ENCODE data around the gene C6orf132. TPM values are rescaled to one million over a fixed set of nuclear protein-coding genes. Genes with fewer than 3 reads are reported as not detected.

The C6orf132 gene
- total RNA-seq, 5 donors from 2014 or later (not counting 1 experiment from before 2014, with no cell fraction given): 0.05 to 0.18 (median 0.08) TPM; not detected in 1

GRCh38 chr6:42124223-42124836, 18.1 kb downstream of the C6orf132 start:
- ChIA-PET POLR2A (interaction anchor here in 1 of 2 donors (0.5 kb wide), 1 partner anchor 694 kb away, joined by 8 read pairs; no protein-coding TSS in a partner anchor), CTCF (no interaction called here)
- no peak overlapping the region for H3K27ac Mint-ChIP-seq

GRCh38 chr6:42123379-42124103, 18.9 kb downstream of the C6orf132 start:
- Mint-ChIP-seq H3K27me3 (no peaks in the 10 kb centered on the region), H3K36me3 (no peaks in the 10 kb centered on the region), H3K9me3 (no peaks in the 10 kb centered on the region), H3K4me1 (no peaks in the 10 kb centered on the region), H3K4me3 (no peak overlapping the region), H3K27ac (no peak overlapping the region)
- ChIA-PET CTCF (no interaction called here), POLR2A (interaction anchor here in 1 of 2 donors (0.5 kb wide), 1 partner anchor 695 kb away, joined by 8 read pairs; no protein-coding TSS in a partner anchor)
- ATAC-seq (replicated peaks in 1 of 4) (no peak), DNase-seq (no peak)
- H3K27me3 ChIP-seq (replicated peaks in 1 of 2; ENCODE audit: control insufficient read depth in 2 of 2, extremely low read depth in 1 of 2, insufficient read depth in 2 of 2, low read length in 1 of 2): no peaks in the 10 kb centered on the region
- H3K36me3 ChIP-seq (ENCODE audit: control insufficient read depth in 2 of 2, extremely low read depth in 1 of 2, insufficient read depth in 1 of 2, low read length in 1 of 2): no peaks in the 10 kb centered on the region
- no peaks in the 10 kb centered on the region for H3K4me1 ChIP-seq (ENCODE audit: control insufficient read depth in 1 of 2, extremely low read depth in 1 of 2, insufficient read depth in 2 of 2, low read length in 2 of 2)
- H3K4me3 ChIP-seq (ENCODE audit: control insufficient read depth in 1 of 2, extremely low read depth in 1 of 2, low read length in 1 of 2): no peak overlapping the region
- H3K9me3 ChIP-seq: no peaks in the 10 kb centered on the region
- no peak overlapping the region for H3K27ac ChIP-seq (ENCODE audit: low read length)
- WGBS (ENCODE audit: insufficient coverage): 73% methylated on average over 8 of the region's 11 CpGs

More at GRCh38 chr6:42124223-42124836, 18.1 kb downstream of the C6orf132 start:
- no peak for DNase-seq
- Mint-ChIP-seq H3K9me3 (no peaks in the 10 kb centered on the region), H3K36me3 (no peaks in the 10 kb centered on the region), H3K4me1 (no peaks in the 10 kb centered on the region), H3K4me3 (no peak overlapping the region), H3K27me3 (no peaks in the 10 kb centered on the region)
- ATAC-seq (replicated peaks in 1 of 4): no peak
- H3K4me3 ChIP-seq (ENCODE audit: control insufficient read depth in 1 of 2, extremely low read depth in 1 of 2, low read length in 1 of 2): no peak overlapping the region
- WGBS (ENCODE audit: insufficient coverage): 86% methylated on average over 2 of the region's 9 CpGs
- no peaks in the 10 kb centered on the region for H3K4me1 ChIP-seq (ENCODE audit: control insufficient read depth in 1 of 2, extremely low read depth in 1 of 2, insufficient read depth in 2 of 2, low read length in 2 of 2)
- H3K27me3 ChIP-seq (replicated peaks in 1 of 2; ENCODE audit: control insufficient read depth in 2 of 2, extremely low read depth in 1 of 2, insufficient read depth in 2 of 2, low read length in 1 of 2): peaks cover 0 to 2% of the 10 kb centered on the region in 2 experiments
- H3K9me3 ChIP-seq: no peaks in the 10 kb centered on the region
- no peak overlapping the region for H3K27ac ChIP-seq (ENCODE audit: low read length)
- no peaks in the 10 kb centered on the region for H3K36me3 ChIP-seq (ENCODE audit: control insufficient read depth in 2 of 2, extremely low read depth in 1 of 2, insufficient read depth in 1 of 2, low read length in 1 of 2)

GRCh38 chr6:42120895-42121865, 21.2 kb downstream of the C6orf132 start:
- ChIA-PET POLR2A (no interaction called here), CTCF (no interaction called here)
- Mint-ChIP-seq H3K27me3 (peaks cover 4 to 7% of the 10 kb centered on the region in 2 donors), H3K4me3 (no peak overlapping the region), H3K9me3 (no peaks in the 10 kb centered on the region), H3K27ac (no peak overlapping the region), H3K4me1 (no peaks in the 10 kb centered on the region), H3K36me3 (no peaks in the 10 kb centered on the region)
- DNase-seq (no peak), ATAC-seq (replicated peaks in 1 of 4) (no peak)
- no peaks in the 10 kb centered on the region for H3K36me3 ChIP-seq (ENCODE audit: control insufficient read depth in 2 of 2, extremely low read depth in 1 of 2, insufficient read depth in 1 of 2, low read length in 1 of 2)
- WGBS (ENCODE audit: insufficient coverage): 80% methylated on average over 1 of the region's 8 CpGs
- H3K27me3 ChIP-seq (replicated peaks in 1 of 2; ENCODE audit: control insufficient read depth in 2 of 2, extremely low read depth in 1 of 2, insufficient read depth in 2 of 2, low read length in 1 of 2): peaks cover 0 to 5% of the 10 kb centered on the region in 2 experiments
- no peak overlapping the region for H3K27ac ChIP-seq (ENCODE audit: low read length)
- no peaks in the 10 kb centered on the region for H3K9me3 ChIP-seq
- no peak overlapping the region for H3K4me3 ChIP-seq (ENCODE audit: control insufficient read depth in 1 of 2, extremely low read depth in 1 of 2, low read length in 1 of 2)
- no peaks in the 10 kb centered on the region for H3K4me1 ChIP-seq (ENCODE audit: control insufficient read depth in 1 of 2, extremely low read depth in 1 of 2, insufficient read depth in 2 of 2, low read length in 2 of 2)

- ChIA-PET POLR2A (interaction anchor here in 1 of 2 donors (0.6 to 0.7 kb wide), 2 partner anchors 488 to 1239 kb away, joined by 3 to 6 read pairs; no protein-coding TSS in a partner anchor), CTCF (interaction anchor here (0.5 to 0.7 kb wide), 2 partner anchors 107 to 154 kb away, joined by 3 to 6 read pairs; no protein-coding TSS in a partner anchor)
- H3K36me3 ChIP-seq (ENCODE audit: control insufficient read depth in 2 of 2, extremely low read depth in 1 of 2, insufficient read depth in 1 of 2, low read length in 1 of 2): no peaks in the 10 kb centered on the region
- H3K4me3 Mint-ChIP-seq: no peak overlapping the region
- no peaks in the 10 kb centered on the region for H3K36me3 Mint-ChIP-seq
- ATAC-seq (replicated peaks in 1 of 4) (no peak), DNase-seq (no peak)
- H3K4me1 ChIP-seq (ENCODE audit: control insufficient read depth in 1 of 2, extremely low read depth in 1 of 2, insufficient read depth in 2 of 2, low read length in 2 of 2): no peaks in the 10 kb centered on the region
- H3K4me1 Mint-ChIP-seq: no peaks in the 10 kb centered on the region
- H3K27me3 Mint-ChIP-seq: peaks cover 4 to 7% of the 10 kb centered on the region in 2 donors
- no peak overlapping the region for H3K4me3 ChIP-seq (ENCODE audit: control insufficient read depth in 1 of 2, extremely low read depth in 1 of 2, low read length in 1 of 2)
- H3K9me3 Mint-ChIP-seq: no peaks in the 10 kb centered on the region
- 72% methylated on average over 7 of the region's 10 CpGs for WGBS (ENCODE audit: insufficient coverage)
- H3K27ac Mint-ChIP-seq: no peak overlapping the region
- peaks cover 0 to 11% of the 10 kb centered on the region in 2 experiments for H3K27me3 ChIP-seq (replicated peaks in 1 of 2; ENCODE audit: control insufficient read depth in 2 of 2, extremely low read depth in 1 of 2, insufficient read depth in 2 of 2, low read length in 1 of 2)
- H3K9me3 ChIP-seq: no peaks in the 10 kb centered on the region
- no peak overlapping the region for H3K27ac ChIP-seq (ENCODE audit: low read length)
These were observed 24.0 kb downstream of the C6orf132 start for GRCh38 chr6:42118162-42119001.

- peaks cover 4 to 7% of the 10 kb centered on the region in 2 donors for H3K27me3 Mint-ChIP-seq
- Histone ChIP-seq H3K4me1 (ENCODE audit: control insufficient read depth in 1 of 2, extremely low read depth in 1 of 2, insufficient read depth in 2 of 2, low read length in 2 of 2) (no peaks in the 10 kb centered on the region), H3K9me3 (no peaks in the 10 kb centered on the region), H3K27me3 (replicated peaks in 1 of 2; ENCODE audit: control insufficient read depth in 2 of 2, extremely low read depth in 1 of 2, insufficient read depth in 2 of 2, low read length in 1 of 2) (peaks cover 0 to 14% of the 10 kb centered on the region in 2 experiments), H3K4me3 (ENCODE audit: control insufficient read depth in 1 of 2, extremely low read depth in 1 of 2, low read length in 1 of 2) (no peak overlapping the region), H3K36me3 (ENCODE audit: control insufficient read depth in 2 of 2, extremely low read depth in 1 of 2, insufficient read depth in 1 of 2, low read length in 1 of 2) (no peaks in the 10 kb centered on the region), H3K27ac (ENCODE audit: low read length) (no peak overlapping the region)
- POLR2A ChIA-PET: no interaction called here
- H3K27ac Mint-ChIP-seq: no peak overlapping the region
- no peaks in the 10 kb centered on the region for H3K36me3 Mint-ChIP-seq
- 86% methylated on average over 2 of the region's 3 CpGs for WGBS (ENCODE audit: insufficient coverage)
- H3K9me3 Mint-ChIP-seq: no peaks in the 10 kb centered on the region
- DNase-seq (no peak), ATAC-seq (replicated peaks in 1 of 4) (no peak)
- CTCF ChIA-PET: no interaction called here
- H3K4me1 Mint-ChIP-seq: no peaks in the 10 kb centered on the region
- H3K4me3 Mint-ChIP-seq: no peak overlapping the region
These were observed 24.6 kb downstream of the C6orf132 start for GRCh38 chr6:42117843-42118161.
